Fibroblast of villous mesenchyme (primary cell): ENCODE data around the gene UACA. TPM values are rescaled to one million over a fixed set of nuclear protein-coding genes. Genes with fewer than 3 reads are reported as not detected.

Experiments used
- DNase-seq: peaks from one replicate; pipeline ENCODE4 v3.0.0-alpha.2; 2010; ENCODE audit warnings: low read depth
- H3K4me3 ChIP-seq: 2 replicates; pipeline ENCODE4 v1.5.1; 2011; ENCODE audit warnings: low read depth, mild to moderate bottlenecking, low read length
- CTCF ChIP-seq: IDR thresholded peaks from 2 replicates; pipeline ENCODE4 v1.5.1; 2012; ENCODE audit warnings: low read depth, mild to moderate bottlenecking, low read length; ENCODE audit not compliant: insufficient read depth
- total RNA-seq: library from RNA; depleted of rRNA; stranded (reverse); fragments of >200 nt; gene quantifications from 2 replicates; pipeline ENCODE4 v1.2.3, GENCODE V29; 2012

Gene UACA
- total RNA-seq, 1 donor = 160 TPM

DNA sequence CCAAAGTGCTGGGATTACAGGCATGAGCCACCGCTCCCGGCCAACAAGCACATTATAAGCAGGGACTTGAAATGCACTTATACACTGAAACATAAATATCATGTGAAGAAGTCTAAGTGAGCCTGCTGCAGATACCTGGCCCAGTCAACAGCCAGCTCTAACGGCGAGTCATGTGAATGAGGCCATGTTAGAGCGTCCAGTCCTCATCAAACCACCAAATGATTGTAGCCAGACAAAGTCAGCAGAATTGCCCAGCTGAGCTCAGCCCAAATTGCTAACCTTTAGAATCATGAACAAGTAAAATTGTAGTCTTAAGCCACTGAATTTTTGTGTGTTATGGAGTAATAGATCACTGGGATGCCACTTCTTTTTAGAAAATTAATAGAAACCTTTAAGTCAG lies 37.8 kb upstream of the UACA start:
- no peak overlapping the region for H3K4me3 ChIP-seq
- no peak for DNase-seq
- TF ChIP-seq CTCF = no peak

GRCh38 chr15:70799667-70800450 lies 36.5 kb upstream of the UACA start:
- peak; percentile 99 for DNase-seq
- no peak overlapping the region for H3K4me3 ChIP-seq
- no peak for TF ChIP-seq CTCF

- no peak for TF ChIP-seq CTCF
- H3K4me3 ChIP-seq = no peak overlapping the region
- DNase-seq = no peak
Observed at GRCh38 chr15:70797464-70797863, 34.1 kb upstream of the UACA start.

DNA sequence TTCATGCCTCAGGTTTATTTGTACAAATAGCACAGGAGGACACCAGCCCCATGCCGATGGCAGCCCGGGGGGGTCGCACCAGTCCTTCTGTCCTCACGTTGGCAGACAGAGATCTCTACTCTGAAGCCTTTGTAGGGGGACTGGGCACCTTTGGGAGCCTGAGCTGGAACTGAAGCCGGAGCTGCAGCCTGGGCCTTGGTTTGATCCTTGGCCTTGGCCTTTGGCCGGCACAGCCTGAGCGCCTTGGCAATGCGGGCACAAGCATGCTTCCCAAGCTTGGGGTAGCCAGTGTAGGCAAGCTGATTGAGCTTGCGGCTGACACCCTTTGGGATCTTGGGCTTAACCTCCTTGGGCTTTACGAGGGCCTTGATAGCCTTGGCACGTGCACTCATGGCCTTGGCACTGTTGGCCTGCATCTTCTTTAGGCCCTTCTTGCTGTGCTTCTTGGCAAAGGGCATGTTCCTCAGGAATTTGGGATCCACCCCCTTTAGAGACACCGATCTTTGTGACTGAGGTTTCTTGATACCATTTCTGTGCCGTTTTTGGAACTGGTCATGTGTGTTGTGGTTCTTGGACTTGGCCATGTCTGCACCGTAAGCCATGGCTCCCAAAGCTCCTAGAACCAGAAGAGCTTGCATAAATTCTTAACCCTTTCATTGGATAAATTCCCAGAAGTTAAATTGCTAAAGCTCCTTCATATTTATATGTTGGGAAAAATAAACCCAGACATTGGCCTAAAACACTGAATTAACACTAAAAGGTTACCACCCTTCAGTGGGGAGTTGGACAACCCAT lies 33.4 kb upstream of the UACA start:
- no peak for TF ChIP-seq CTCF
- no peak for DNase-seq
- H3K4me3 ChIP-seq = no peak overlapping the region

- peak; percentile 96 for DNase-seq
- peak overlapping the region; percentile 34 for H3K4me3 ChIP-seq
- TF ChIP-seq CTCF = no peak
Observed at GRCh38 chr15:70795311-70795665, 31.9 kb upstream of the UACA start.

DNA sequence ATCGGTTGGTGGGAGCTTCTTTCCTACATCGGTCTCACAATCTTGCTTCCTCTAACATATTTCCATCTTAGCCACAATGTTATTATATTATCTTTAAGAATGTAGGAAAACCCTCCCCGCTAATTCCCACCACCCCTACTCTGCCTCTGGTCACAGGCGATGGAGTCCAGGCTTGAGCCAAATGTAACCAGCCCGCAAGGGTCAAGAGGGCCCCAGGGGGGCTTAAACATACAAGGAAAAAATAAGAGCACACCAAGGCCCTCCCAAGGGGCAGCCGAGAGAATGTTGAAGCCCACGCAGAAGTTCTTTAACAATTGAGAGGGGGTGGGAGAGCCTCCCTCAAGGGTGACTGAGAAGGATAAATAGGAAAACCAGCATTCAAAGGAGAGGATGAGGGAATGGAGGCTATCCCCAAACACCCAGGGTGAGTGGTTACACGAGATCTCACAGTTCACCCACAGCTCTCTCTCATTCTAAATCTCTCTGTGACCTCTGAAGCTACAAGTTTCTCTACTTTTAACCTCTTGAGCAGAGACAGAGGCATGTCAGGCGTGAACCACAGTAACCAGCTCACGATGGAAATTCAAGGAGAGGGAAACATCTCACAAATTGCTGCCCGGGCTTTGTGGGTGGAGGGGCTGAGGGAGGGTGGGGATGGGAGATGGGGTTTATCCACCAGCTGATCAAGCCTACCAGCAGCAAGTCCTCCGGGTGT lies 31.4 kb upstream of the UACA start:
- peak; percentile 93 for DNase-seq
- TF ChIP-seq CTCF = no peak
- peak overlapping the region; percentile 34 for H3K4me3 ChIP-seq
